ENCODE data around the gene TMEM242.

DNA sequence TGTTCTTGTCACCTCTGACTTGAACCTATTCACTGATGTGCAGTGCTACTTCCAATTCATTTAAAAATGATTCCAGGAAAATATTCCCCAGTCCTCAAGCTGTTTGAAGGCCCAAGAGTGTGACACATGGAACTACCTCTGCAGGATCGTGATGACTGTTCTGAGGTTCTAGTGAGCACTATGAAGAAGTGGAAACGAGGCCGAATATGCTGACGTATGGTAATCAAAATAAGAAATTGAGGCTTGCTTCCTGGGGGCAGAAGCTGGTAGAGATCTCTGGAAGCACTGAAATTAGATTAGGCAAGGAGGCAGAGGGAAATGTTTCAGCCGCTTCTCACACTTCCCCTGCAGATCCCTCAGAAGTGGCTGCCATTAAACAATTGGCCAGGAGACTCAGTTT lies 15.7 kb downstream of the TMEM242 start:
- TF ChIP-seq RFX5 (IDR thresholded peaks at IDR 0.05; ENCODE audit: low read length) (no peak), NFIC (IDR thresholded peaks at IDR 0.05; ENCODE audit: borderline replicate concordance) (no peak), EP300 (IDR thresholded peaks at IDR 0.05; ENCODE audit: borderline replicate concordance in 1 of 2, low read depth in 1 of 2, low read length in 1 of 2) (no peak), POLR2AphosphoS5 (IDR thresholded peaks at IDR 0.05; ENCODE audit: low read depth, low read length) (no peak), NRF1 (IDR thresholded peaks at IDR 0.05; ENCODE audit: low read depth, low read length) (no peak), CHD2 (IDR thresholded peaks at IDR 0.05; ENCODE audit: low read length, partially characterized antibody) (no peak), TCF12 (IDR thresholded peaks at IDR 0.05) (no peak), ELF1 (IDR thresholded peaks at IDR 0.05) (no peak)
